NCI-H2081 treated with DMSO at 0.1 percent for 48 hours (cell line): ENCODE results near the gene SH2D3A.
"Not testable (repeated sequence)": the region's sequence is repeated elsewhere in the genome, so short reads cannot be mapped to it uniquely, and the experiment has no call there.

Source experiments
- DNase-seq: peaks from one replicate; lab custom pipeline; 2025; lab: John Stamatoyannopoulos, UW

SH2D3A gene

GRCh38 chr19:6761053-6761676 is 6.1 kb downstream of the SH2D3A start:
- no peak for DNase-seq

DNA sequence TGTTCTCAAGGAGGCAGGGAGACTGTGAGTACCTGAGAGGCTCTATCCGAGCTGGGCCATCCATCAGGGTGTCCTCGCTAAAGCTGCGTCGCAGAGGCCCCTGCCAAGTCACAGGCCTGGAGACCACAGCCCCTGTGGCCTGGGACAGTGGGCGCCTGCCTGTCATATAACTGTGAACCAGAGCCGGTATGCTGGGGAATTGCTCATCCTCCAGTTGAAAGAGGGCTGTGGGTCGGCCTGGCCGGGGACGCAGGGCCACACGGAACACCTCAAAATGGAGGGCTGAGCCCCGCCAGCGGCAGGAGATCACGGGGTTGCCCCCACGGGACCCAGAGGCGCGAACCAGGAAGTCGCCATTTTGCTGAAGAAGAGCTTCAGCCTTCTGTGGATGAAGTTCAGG is 6.6 kb downstream of the SH2D3A start:
- DNase-seq = no peak

DNA sequence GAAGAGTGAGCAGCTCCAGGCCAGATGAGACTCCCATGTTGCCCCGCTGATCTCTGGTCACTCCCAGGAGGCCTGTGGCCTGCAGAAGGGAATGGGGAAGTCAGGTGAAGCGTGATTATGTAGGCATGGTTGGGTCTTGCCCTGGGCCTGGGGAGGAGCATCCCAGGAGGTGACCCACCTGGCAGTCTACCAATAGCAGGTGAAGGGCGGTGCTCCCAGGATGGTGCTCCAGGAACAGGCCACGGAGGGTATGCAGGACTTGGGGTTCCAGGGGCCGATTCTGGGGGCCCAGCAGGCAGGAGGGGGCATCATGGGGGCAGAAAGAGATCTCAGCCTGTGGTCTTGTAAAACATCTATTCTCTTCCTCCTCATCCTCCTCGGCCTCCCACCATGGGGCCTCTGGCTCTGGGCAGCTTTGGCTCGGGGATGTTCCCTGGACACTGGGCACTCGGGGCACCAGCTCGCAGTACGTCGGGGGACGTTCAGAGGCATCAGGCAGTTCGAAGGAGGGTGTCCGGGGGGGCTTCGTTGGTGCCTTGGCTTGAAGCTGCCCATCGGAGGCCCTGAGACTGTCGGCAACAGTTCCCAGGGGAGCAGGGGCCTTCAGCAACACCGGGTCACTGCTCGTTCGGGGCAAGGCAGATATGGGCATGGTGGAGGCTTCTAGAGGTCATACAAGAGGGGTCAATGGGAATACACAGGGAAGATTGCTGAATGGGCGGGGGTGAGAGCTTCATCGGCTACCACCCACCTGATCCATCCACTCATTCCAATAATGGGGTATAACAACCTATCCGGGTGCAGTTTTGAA is 12.4 kb downstream of the SH2D3A start:
- DNase-seq = no peak

DNA sequence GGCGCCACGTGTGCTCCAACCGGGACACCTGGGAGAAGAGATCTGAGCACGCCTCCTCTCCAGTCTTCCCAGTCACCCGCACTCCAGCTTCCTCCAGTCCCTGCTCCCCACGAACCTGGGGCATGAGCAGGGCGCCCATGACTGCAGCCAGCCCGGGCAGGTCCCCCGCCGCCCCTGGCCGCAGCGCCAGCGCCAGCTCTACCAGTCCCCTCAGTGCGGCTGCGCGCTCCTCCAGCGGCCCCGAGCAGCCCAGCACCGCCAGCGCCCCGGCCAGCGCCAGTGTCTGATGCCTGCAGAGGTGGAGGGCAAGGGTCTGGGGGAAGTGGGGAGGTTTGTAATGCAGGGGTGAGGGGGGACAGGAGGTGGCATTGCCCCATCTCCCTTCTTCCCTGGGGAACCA is 13.1 kb downstream of the SH2D3A start:
- no peak for DNase-seq

GRCh38 chr19:6753178-6754031 is 13.8 kb downstream of the SH2D3A start:
- DNase-seq = no peak

DNA sequence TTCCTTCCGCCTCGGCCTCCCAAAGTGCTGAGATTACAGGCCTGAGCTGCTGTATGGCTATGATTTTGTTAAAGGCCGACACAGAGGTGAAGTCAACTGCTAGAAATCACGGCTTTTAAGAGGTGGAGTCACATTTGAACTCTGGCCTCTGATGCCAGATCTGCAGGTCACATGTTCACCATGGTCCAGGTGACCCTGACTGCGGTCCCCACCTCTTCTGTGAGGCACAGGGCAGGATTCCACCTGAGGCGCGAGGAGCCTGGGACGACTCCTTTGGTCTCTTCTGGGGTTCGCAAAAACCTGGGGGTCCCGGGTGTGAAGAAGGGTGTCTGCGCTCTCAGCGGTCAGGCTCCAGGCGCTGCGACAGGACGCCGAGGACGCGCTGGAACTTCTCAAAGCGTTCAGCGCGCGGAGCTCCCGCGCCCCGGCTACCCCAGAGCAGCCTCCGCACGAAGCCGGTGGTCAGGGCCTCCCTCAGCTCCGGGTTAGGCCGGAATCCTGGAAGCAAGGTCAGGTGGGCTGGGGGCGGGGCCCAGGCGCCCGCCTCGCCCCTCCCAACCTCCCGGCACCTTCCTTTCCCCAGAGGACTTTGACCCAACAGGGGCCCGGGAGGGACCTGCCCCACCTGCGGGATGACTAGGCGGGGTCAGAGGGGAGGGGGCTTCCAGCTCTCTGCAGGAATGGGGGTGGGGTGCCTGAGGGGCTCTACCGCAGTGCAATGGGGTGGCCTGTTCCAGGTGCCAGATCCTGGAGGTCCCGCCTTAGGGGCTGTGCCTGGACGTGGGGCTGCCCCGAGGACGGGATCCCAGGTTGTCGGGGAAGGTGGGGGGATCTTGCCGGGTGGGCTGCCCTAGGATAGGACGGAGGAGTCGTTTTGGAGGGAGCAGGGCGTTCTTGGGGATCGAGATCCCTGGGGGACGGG is 14.7 kb downstream of the SH2D3A start:
- DNase-seq = no peak

- no peak for DNase-seq
These were observed 16.0 kb downstream of the SH2D3A start for GRCh38 chr19:6751189-6751588.

DNA sequence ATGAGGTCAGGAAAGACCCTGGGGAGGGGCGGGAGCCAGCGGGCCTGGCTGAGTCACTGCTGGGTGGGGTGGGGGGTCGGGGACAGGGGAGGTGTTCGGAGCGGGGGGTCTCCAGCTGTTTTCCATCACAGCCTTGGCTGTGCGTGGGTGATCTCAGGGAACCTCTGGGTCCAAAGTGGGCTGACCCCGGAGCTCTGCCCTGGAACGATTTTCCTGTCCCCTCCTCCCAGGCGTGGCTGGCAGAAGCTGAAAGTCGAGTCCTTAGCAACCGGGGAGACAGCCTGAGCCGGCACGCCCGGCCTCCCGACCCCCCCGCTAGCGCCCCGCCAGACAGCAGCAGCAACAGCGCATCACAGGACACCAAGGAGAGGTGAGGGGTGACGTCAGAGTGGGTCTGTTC is 17.2 kb downstream of the SH2D3A start:
- no peak for DNase-seq

DNA sequence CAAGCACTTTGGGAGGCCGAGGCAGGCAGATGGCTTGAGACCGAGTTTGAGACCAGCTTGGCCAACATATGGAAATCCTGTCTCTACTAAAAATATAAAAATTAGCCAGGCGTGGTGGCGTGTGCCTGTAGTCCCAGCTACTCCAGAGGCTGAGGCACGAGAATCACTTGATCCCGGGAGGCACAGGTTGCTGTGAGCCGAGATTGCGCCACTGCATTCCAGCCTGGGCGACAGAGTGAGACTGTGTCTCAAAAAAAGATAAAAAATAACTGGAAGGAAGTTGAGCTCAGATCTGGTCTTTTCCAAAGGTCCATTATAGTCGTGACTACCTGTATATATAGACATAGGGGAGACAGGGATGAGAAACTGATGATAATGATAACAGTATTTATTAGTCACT is 18.7 kb downstream of the SH2D3A start:
- DNase-seq = not testable (repeated sequence)

DNA sequence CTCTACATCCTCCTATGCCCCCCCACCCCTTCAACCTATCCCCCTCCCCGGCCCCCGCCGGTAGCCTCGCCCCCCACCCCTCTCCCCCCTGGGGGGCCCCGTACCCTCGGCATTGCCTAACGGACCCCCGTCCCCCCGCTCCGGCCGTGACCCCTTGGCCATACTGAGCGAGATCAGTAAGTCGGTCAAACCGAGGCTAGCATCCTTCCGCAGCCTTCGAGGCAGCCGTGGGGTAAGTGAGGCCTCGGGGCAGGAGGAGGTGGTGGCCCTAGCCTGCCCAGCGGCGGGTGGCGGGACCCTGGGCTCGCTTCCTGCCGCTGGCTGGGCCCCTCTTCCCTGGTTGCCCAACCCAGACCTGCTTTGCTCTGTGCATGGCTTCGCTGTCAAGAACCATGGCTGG is 21.3 kb downstream of the SH2D3A start:
- DNase-seq = no peak

DNA sequence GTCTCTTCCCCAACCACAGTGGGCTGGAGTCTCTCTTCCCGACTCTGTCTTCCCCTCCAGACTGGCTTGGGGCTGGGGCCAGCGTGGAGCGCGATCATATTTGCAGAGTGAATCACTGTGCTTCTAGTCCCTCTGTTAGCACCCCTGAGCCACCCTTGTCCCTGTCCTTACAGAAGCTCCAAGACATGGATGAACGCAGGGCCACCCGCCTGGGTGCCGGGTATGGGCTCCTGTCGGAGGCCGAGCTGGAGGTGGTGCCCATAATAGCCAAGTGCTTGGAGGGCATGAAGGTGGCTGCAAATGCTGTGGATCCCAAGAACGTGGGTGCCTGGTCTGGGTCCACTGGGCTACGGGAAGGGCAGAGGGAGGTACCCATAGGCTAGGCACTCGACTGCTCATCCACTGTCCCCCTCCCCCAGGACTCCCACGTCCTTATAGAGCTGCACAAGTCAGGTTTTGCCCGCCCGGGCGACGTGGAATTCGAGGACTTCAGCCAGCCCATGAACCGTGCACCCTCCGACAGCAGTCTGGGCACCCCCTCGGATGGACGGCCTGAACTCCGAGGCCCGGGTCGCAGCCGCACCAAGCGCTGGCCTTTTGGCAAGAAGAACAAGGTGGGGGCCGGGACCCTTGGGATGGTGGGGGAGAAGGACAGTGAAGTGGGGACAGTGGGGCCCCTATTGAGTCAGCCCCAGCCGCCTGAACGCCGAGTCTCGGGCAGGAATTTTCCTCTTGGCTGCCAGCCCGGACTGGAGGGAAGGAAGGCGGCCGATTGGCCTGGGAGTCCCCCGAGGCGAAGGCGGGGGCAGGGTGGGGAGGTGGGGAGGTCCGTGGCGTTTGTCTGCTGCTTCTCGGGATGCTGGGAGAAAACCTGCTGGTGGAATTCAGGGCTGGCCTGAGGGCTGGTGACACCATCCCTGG is 22.6 kb downstream of the SH2D3A start:
- no peak for DNase-seq

- DNase-seq = no peak
These were observed 23.4 kb downstream of the SH2D3A start for GRCh38 chr19:6743714-6744380.

- no peak for DNase-seq
These were observed 24.2 kb downstream of the SH2D3A start for GRCh38 chr19:6743066-6743465.

DNA sequence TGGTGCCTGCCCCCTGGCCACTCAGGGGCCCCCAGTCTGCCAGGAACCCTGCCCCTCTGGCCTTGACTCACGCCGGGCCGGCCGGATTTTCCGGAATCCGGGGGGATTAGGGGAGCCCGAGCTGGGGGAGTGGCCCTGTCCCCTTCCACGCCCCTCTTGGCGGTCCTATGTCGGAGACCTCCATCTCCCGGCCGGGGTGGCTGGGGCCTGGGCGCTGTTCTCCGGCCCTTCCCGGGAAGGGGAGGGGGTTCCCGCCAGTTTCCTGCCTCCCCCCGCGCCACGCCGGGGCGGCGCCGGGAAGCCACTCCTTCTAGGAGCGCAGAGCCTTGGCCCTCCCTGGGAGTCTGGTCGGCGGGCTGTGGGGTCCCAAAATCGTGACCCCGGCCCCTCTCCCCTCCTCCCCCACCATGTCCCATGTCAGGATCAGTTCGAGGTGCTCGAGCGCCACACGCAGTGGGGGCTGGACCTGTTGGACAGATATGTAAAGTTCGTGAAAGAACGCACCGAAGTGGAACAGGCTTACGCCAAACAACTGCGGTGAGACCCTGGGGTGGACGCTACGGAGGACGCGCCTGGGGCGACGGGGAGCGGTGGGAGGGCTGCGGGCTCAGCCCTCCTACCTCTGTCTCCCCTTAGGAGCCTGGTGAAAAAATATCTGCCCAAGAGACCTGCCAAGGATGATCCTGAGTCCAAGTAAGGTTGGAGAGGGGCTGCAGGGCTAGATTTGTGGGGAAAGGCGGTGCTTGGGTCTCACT is 26.5 kb downstream of the SH2D3A start:
- no peak for DNase-seq

DNA sequence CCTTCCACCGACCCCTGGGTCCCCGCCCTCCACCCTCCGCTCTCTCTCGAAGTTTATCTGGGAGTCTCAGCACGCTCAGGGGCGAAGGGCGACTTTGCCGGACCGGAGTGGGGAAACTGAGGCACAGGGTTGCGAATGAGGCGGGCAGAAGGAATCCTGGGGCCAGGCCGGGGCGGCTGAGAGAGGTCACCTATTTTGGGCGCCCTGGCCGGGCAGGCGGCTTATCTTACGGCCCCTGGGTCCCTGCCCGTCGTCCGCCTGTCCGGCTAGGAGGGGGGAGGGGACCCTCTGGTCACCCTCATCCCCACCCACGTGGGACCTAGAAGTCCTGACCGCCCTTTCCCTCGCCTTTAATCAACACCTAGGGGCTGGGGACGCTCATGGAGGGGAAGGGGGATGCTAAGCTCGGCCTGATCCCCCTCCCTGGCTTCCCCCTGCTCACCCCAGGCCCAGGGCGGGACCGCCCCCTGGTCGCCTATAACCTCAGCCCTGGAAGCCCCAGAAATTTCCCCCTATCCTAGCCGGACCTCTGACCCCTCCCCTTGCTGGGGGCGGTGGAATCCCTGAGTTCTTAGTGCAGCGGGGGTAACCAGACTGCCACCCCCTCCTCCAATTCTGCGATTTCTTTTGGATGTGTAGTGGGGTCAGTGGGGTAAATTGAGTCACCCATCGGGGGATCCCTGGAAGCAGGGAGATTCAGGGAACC is 27.2 kb downstream of the SH2D3A start:
- no peak for DNase-seq

DNA sequence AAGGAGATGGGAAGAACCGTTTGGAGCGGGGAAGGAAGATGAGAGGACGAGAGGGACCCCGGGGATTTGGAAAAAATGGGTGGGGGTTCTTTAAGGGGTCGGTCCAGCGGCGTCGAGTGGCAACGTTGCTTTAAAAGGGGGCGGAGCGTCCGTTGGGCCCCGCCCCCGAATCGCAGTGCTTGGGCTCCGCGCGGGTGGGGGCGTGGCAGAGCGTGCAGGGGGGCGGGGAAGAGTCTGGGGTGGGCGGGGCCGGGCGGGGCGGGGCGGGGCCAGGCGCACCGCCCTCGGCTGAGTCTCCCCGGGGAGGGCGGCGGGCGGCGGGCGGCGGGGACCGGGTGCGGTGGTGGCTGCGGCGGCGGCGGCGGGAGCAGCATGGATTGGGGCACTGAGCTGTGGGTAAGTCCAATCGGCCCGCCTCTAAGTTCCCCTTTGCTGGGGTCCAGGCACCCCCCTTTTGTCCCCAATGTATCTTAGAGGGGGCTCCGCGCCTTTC is 27.8 kb downstream of the SH2D3A start, which contains the start of gene TRIP10:
Gene TRIP10 (plus strand): TSS at position 291 of the 493 bp plus-strand sequence. CDS start 82 bp downstream, at position 373.
- DNase-seq = peak; percentile 17

DNA sequence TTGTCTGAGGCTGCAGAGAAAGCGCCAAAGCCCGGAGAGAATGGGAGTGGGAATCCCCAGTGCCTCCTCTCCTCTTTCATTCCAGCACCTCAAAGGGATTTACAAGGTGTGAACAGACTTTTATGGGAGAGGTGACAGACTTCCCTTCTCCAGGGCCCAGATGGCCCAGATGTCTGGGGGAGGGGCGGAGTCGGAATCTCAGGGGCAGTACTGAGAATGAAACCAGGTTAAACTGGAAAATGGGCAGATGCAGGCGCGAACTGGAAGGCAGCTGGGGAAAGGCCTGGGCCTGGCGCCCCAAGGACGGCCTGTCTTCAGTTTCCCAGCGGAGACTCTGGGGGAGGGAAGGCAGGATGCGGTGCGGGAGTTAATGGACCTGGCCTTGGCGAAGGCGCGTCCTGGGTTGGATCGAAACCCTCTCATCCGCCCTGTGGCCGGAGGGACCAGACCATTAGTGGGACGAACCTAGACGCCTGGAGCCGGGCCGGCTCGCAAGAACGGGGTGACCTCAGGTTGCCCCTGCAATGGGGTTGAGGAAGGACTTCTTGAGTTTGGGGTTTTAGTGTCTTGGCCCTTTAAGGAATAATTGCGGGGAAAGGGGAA is 28.3 kb downstream of the SH2D3A start:
- DNase-seq = no peak
